H1 (cell line): Measurements from ENCODE around the gene IFT27. TPM values are rescaled to one million over a fixed set of nuclear protein-coding genes. Genes with fewer than 3 reads are reported as not detected.

Experiments
- CTCF ChIA-PET: fragments of 300-600 bp; sonication (Branson Sonifier 250); formaldehyde crosslinking; loops from one replicate; lab custom pipeline; 2021; ENCODE audit not compliant: partially characterized antibody; lab: Charles Lee
- POLR2A ChIA-PET: fragments of 300-600 bp; sonication (Branson Sonifier 250); formaldehyde crosslinking; loops from one replicate; lab custom pipeline; 2021; ENCODE audit warnings: inconsistent platforms; ENCODE audit not compliant: partially characterized antibody; lab: Charles Lee
- DNase-seq, 2 experiments: peaks; one replicate each; pipeline versions ENCODE4 v3.0.0 to v3.0.0-alpha.2; 2010 to 2022; ENCODE audit warnings: low spot score in 2 of 2, low read depth in 1 of 2, mixed read lengths in 1 of 2
- FAIRE-seq: peaks from 2 replicates; lab custom pipeline; 2011; peaks lifted over from hg19 to GRCh38; lab: Jason Lieb, UNC
- H2AFZ ChIP-seq: 2 replicates; pipeline ENCODE4 v1.8.1; 2012; ENCODE audit warnings: low read length, inconsistent platforms
- H2AK5ac ChIP-seq: 2 replicates; pipeline ENCODE4 v1.6.1; 2013; ENCODE audit warnings: low read depth, low read length
- H2BK120ac ChIP-seq: replicated peaks from 2 replicates; pipeline ENCODE3; 2013; ENCODE audit warnings: low read depth, low read length, inconsistent platforms
- H2BK12ac ChIP-seq: 2 replicates; pipeline ENCODE4 v1.6.1; 2013; ENCODE audit warnings: low read depth, low read length
- H2BK15ac ChIP-seq: 2 replicates; pipeline ENCODE4 v1.6.1; 2013; ENCODE audit warnings: low read length
- H2BK20ac ChIP-seq: 2 replicates; pipeline ENCODE4 v1.6.1; 2013; ENCODE audit warnings: low read length
- H2BK5ac ChIP-seq: 2 replicates; pipeline ENCODE4 v1.6.1; 2013; ENCODE audit warnings: low read depth, low read length
- H3K14ac ChIP-seq: 2 replicates; pipeline ENCODE4 v1.6.1; 2013; ENCODE audit warnings: inconsistent platforms; ENCODE audit not compliant: insufficient read length
- H3K18ac ChIP-seq: 2 replicates; pipeline ENCODE4 v1.6.1; 2013; ENCODE audit warnings: low read length; ENCODE audit errors: extremely low read depth
- H3K23ac ChIP-seq: 2 replicates; pipeline ENCODE4 v1.6.1; 2013; ENCODE audit warnings: inconsistent platforms; ENCODE audit not compliant: insufficient read length
- H3K23me2 ChIP-seq: 2 replicates; pipeline ENCODE4 v1.6.1; 2013; ENCODE audit warnings: low read depth, low read length
- H3K27ac ChIP-seq: 2 replicates; pipeline ENCODE4 v1.6.1; 2011; ENCODE audit warnings: low read depth, low read length, inconsistent platforms
- H3K27me3 ChIP-seq, 4 experiments: replicated peaks in 1 of 4; 1 replicate in 1 of 4; 2 replicates in 3 of 4; pipeline versions ENCODE4 v1.6.1 to v1.8.1; 2011 to 2013; ENCODE audit warnings: low read length in 3 of 4, mild to moderate bottlenecking in 3 of 4, inconsistent platforms in 2 of 4, mixed read lengths in 2 of 4, moderate library complexity in 1 of 4; ENCODE audit not compliant: control insufficient read depth in 3 of 4, insufficient read depth in 3 of 4; ENCODE audit errors: extremely low read depth in 1 of 4
- H3K36me3 ChIP-seq, 4 experiments: 2 replicates each; pipeline versions ENCODE4 v1.6.1 to v1.8.1; 2011 to 2013; ENCODE audit warnings: mild to moderate bottlenecking in 4 of 4, low read length in 3 of 4, moderate library complexity in 2 of 4, control low read depth in 1 of 4, inconsistent platforms in 1 of 4; ENCODE audit not compliant: insufficient read depth in 4 of 4, control insufficient read depth in 2 of 4
- H3K4ac ChIP-seq: replicated peaks from 2 replicates; pipeline ENCODE3; 2013; ENCODE audit warnings: low read length, low read depth, mixed read lengths, inconsistent platforms; ENCODE audit not compliant: insufficient read length
- H3K4me1 ChIP-seq, 4 experiments: replicated peaks in 1 of 4; 1 replicate in 1 of 4; 2 replicates in 3 of 4; pipeline versions ENCODE4 v1.6.1 to v1.8.1; 2011 to 2013; ENCODE audit warnings: low read length in 3 of 4, inconsistent platforms in 2 of 4, mixed read lengths in 1 of 4; ENCODE audit not compliant: insufficient read depth in 4 of 4, control insufficient read depth in 3 of 4
- H3K4me2 ChIP-seq, 2 experiments: 2 replicates each; pipeline versions ENCODE4 v1.6.1 to v1.8.1; 2011 to 2013; ENCODE audit warnings: low read depth in 2 of 2, low read length in 2 of 2, control low read depth in 1 of 2, inconsistent platforms in 1 of 2, mild to moderate bottlenecking in 1 of 2; ENCODE audit not compliant: insufficient read depth in 1 of 2
- H3K4me3 ChIP-seq, 4 experiments: fragments of 200-600, 300-600 bp in 1 of 4; sonication (generic), shearing (Covaris generic), sonication (Bioruptor Twin) in 1 of 4; 2 replicates each; pipeline versions ENCODE4 v1.5.1 to v1.8.1; 2011 to 2016; ENCODE audit warnings: low read length in 4 of 4, low read depth in 3 of 4, control low read depth in 2 of 4, inconsistent platforms in 2 of 4, mild to moderate bottlenecking in 2 of 4, mixed read lengths in 1 of 4, moderate library complexity in 1 of 4; ENCODE audit not compliant: insufficient read depth in 2 of 4; ENCODE audit errors: extremely low read depth in 1 of 4
- H3K56ac ChIP-seq: replicated peaks from 2 replicates; pipeline ENCODE3; 2013; ENCODE audit warnings: low read depth, mild to moderate bottlenecking, mixed read lengths, low read length, inconsistent platforms; ENCODE audit not compliant: insufficient read length
- H3K79me1 ChIP-seq: 2 replicates; pipeline ENCODE4 v1.6.1; 2013; ENCODE audit warnings: low read depth, low read length, control low read depth
- H3K79me2 ChIP-seq, 2 experiments: 2 replicates each; pipeline versions ENCODE4 v1.6.1 to v1.8.1; 2012 to 2013; ENCODE audit warnings: low read length in 2 of 2, mild to moderate bottlenecking in 2 of 2, inconsistent platforms in 1 of 2; ENCODE audit not compliant: insufficient read depth in 2 of 2, control insufficient read depth in 1 of 2
- H3K9ac ChIP-seq, 4 experiments: replicated peaks in 1 of 4; 1 replicate in 1 of 4; 2 replicates in 3 of 4; pipeline versions ENCODE4 v1.6.1 to v1.8.1; 2011 to 2013; ENCODE audit warnings: low read depth in 3 of 4, low read length in 3 of 4, control low read depth in 2 of 4, mild to moderate bottlenecking in 2 of 4, moderate library complexity in 2 of 4, inconsistent platforms in 1 of 4; ENCODE audit errors: extremely low read depth in 1 of 4
- H3K9me3 ChIP-seq, 2 experiments: 2 replicates each; pipeline versions ENCODE4 v1.6.1 to v1.8.1; 2012 to 2013; ENCODE audit warnings: mild to moderate bottlenecking in 2 of 2, moderate library complexity in 2 of 2, control low read depth in 1 of 2, inconsistent platforms in 1 of 2, low read depth in 1 of 2, low read length in 1 of 2, mixed read lengths in 1 of 2; ENCODE audit not compliant: insufficient read depth in 2 of 2
- H4K20me1 ChIP-seq, 2 experiments: replicated peaks in 1 of 2; 2 replicates each; pipeline versions ENCODE3 to v1.8.1; 2011 to 2013; ENCODE audit warnings: inconsistent platforms in 2 of 2, low read length in 2 of 2, mild to moderate bottlenecking in 1 of 2; ENCODE audit not compliant: insufficient read depth in 2 of 2, control insufficient read depth in 1 of 2
- H4K5ac ChIP-seq: 2 replicates; pipeline ENCODE4 v1.6.1; 2013; ENCODE audit warnings: low read length, low read depth, mixed read lengths, inconsistent platforms; ENCODE audit not compliant: insufficient read length
- H4K8ac ChIP-seq: 2 replicates; pipeline ENCODE4 v1.8.0; 2013; ENCODE audit warnings: mild to moderate bottlenecking, moderate library complexity, low read length, inconsistent platforms; ENCODE audit not compliant: insufficient read depth; ENCODE audit errors: extremely low read depth
- H4K91ac ChIP-seq: replicated peaks from 2 replicates; pipeline ENCODE3; 2013; ENCODE audit warnings: low read length, mixed read lengths, inconsistent platforms; ENCODE audit not compliant: insufficient read length
- CTCF ChIP-seq, 3 experiments: IDR thresholded peaks; 1 replicate in 2 of 3; 2 replicates in 1 of 3; pipeline versions ENCODE4 v1.5.1 to v1.6.1; 2011; ENCODE audit warnings: low read length in 3 of 3, mild to moderate bottlenecking in 3 of 3, inconsistent platforms in 2 of 3, low read depth in 1 of 3, moderate library complexity in 1 of 3; ENCODE audit not compliant: insufficient read depth in 1 of 3; ENCODE audit errors: control extremely low read depth in 1 of 3
- EGR1 ChIP-seq: IDR thresholded peaks from 2 replicates; pipeline ENCODE4 v1.6.1; 2011; ENCODE audit warnings: low read depth, low read length, borderline replicate concordance
- JUND ChIP-seq: IDR thresholded peaks from 2 replicates; pipeline ENCODE4 v1.6.1; 2011; ENCODE audit warnings: mild to moderate bottlenecking, improper control_type of control experiment, low read length
- MAX ChIP-seq: IDR thresholded peaks from 2 replicates; pipeline ENCODE4 v1.6.1; 2012; ENCODE audit warnings: inconsistent platforms
- RAD21 ChIP-seq, 2 experiments: IDR thresholded peaks in 1 of 2; conservative IDR thresholded peaks in 1 of 2; 2 replicates each; pipeline ENCODE4 v1.6.1; 2011; ENCODE audit warnings: low read depth in 2 of 2, low read length in 2 of 2, improper control_type of control experiment in 1 of 2, inconsistent platforms in 1 of 2, mild to moderate bottlenecking in 1 of 2, moderate library complexity in 1 of 2
- RNF2 ChIP-seq: fragments of 200-900, 300-1000 bp; sonication (generic); IDR thresholded peaks from 2 replicates; pipeline ENCODE4 v1.7.1; 2016; ENCODE audit warnings: borderline replicate concordance, low read depth, mild to moderate bottlenecking, antibody characterized with exemption, low read length; ENCODE audit not compliant: poor library complexity, severe bottlenecking; ENCODE audit errors: missing control alignments
- SUZ12 ChIP-seq: fragments of 200-600 bp; sonication (generic); IDR thresholded peaks from 2 replicates; pipeline ENCODE4 v1.6.1; 2012; ENCODE audit warnings: mild to moderate bottlenecking, inconsistent platforms, low read length, moderate library complexity, mixed read lengths
- TBP ChIP-seq: IDR thresholded peaks from 2 replicates; pipeline ENCODE4 v1.6.1; 2011; ENCODE audit warnings: low read depth, low read length, improper control_type of control experiment
- YY1 ChIP-seq: IDR thresholded peaks from 2 replicates; pipeline ENCODE4 v1.6.1; 2011; ENCODE audit warnings: low read depth, mild to moderate bottlenecking, low read length
- ZNF274 ChIP-seq: IDR thresholded peaks from 2 replicates; pipeline ENCODE4 v1.7.0; 2012; ENCODE audit warnings: low read length, borderline replicate concordance; ENCODE audit errors: extremely low read depth
- WGBS, 2 experiments: shearing (Covaris generic) in 1 of 2; methylation state at CpG; one replicate each; pipeline versions ENCODE4 v1.1.6 to v1.1.7; 2013 to 2015; ENCODE audit warnings: low lambda C conversion rate in 2 of 2, mixed read lengths in 2 of 2, inconsistent platforms in 1 of 2, low coverage in 1 of 2, missing lambda C conversion rate in 1 of 2; ENCODE audit not compliant: insufficient replicate concordance in 2 of 2, insufficient coverage in 1 of 2, insufficient read length in 1 of 2; ENCODE audit errors: extremely low coverage in 1 of 2, missing lambda C conversion rate in 1 of 2; 5-methylcytosine and 5-hydroxymethylcytosine counted together
- polyA plus RNA-seq, 7 experiments: library from polyadenylated mRNA; depleted of rRNA in 3 of 7; stranded (reverse) in 5 of 7; unstranded in 2 of 7; fragments of >200 nt in 5 of 7; fragments of 200-250 nt in 2 of 7; gene quantifications; 1 replicate in 5 of 7; 2 replicates in 1 of 7; 4 replicates in 1 of 7; pipeline versions ENCODE4 v1.2.1 to v1.2.3, GENCODE V29; 2011 to 2013; ENCODE audit warnings: missing spikeins in 2 of 7, mixed read lengths in 2 of 7
- total RNA-seq: library from RNA; stranded (reverse); fragmentation: NEBNext Ultra II Directional; extraction: Animal tissue kit (Norgen Biotek cat#: 25700); gene quantifications from 2 replicates; pipeline ENCODE4 v1.2.1, GENCODE V29; 2021

The IFT27 gene
- total and polyA plus RNA-seq, 2 of the 8 experiments (the other 6 are each of a cell fraction or from before 2014, with no cell fraction given) = 36.4 to 46.2 TPM

GRCh38 chr22:36765943-36766450 is 9.9 kb downstream of the IFT27 start:
- H3K4me2 ChIP-seq = no peak overlapping the region
- POLR2A ChIA-PET = no interaction called here
- TF ChIP-seq TBP = no peak
- TF ChIP-seq JUND = no peak
- no peak for TF ChIP-seq MAX
- TF ChIP-seq SUZ12 = no peak
- no peak for TF ChIP-seq CTCF (IDR thresholded peaks at IDR 0.05; ENCODE audit: control extremely low read depth in 1 of 3, insufficient read depth in 1 of 3, low read depth in 1 of 3, low read length in 3 of 3)
- no peak for TF ChIP-seq RAD21 (IDR thresholded peaks at IDR 0.05 in 1 of 2, conservative IDR thresholded peaks at IDR 0.05 in 1 of 2; ENCODE audit: low read depth in 2 of 2, low read length in 2 of 2)
- TF ChIP-seq EGR1 = no peak
- TF ChIP-seq RNF2 = no peak
- TF ChIP-seq ZNF274 = no peak
- TF ChIP-seq YY1 = no peak

More at GRCh38 chr22:36765943-36766450, 9.9 kb downstream of the IFT27 start:
- Histone ChIP-seq H3K79me1 (no peaks in the 10 kb centered on the region), H3K4me3 (no peak overlapping the region), H2BK120ac (no peak overlapping the region), H4K8ac (no peak overlapping the region), H3K18ac (no peak overlapping the region), H4K20me1 (peaks cover 0 to 4% of the 10 kb centered on the region in 2 experiments), H2BK15ac (no peak overlapping the region), H3K36me3 (peaks cover 3 to 20% (median 11%) of the 10 kb centered on the region in 4 experiments; a peak in 5 of 8 replicates), H3K4me1 (no peaks in the 10 kb centered on the region), H3K4ac (no peak overlapping the region), H3K27me3 (no peaks in the 10 kb centered on the region), H2BK12ac (no peak overlapping the region), H2BK5ac (no peak overlapping the region), H3K9ac (no peak overlapping the region), H2AK5ac (no peak overlapping the region), H2AFZ (no peak overlapping the region), H3K27ac (no peak overlapping the region), H3K23ac (no peak overlapping the region), H3K56ac (no peak overlapping the region), H3K79me2 (no peaks in the 10 kb centered on the region), H4K91ac (no peak overlapping the region), H3K14ac (no peak overlapping the region), H4K5ac (no peak overlapping the region), H2BK20ac (no peak overlapping the region), H3K23me2 (no peaks in the 10 kb centered on the region), H3K9me3 (no peaks in the 10 kb centered on the region)
- 90% methylated on average over 11 of the region's 11 CpGs; no CpG with 5 or more reads in 1 of the 2 experiments for WGBS, 2 experiments
- CTCF ChIA-PET = interaction anchor here (0.7 to 2.5 kb wide), 8 partner anchors 8 to 212 kb away, joined by 3 to 12 read pairs (median 4); partner anchors contain the start of gene IFT27
- FAIRE-seq (no peak), DNase-seq (no peak)
